Transverse colon (tissue), 4 donors: ENCODE data around the gene FNDC3B. TPM values are rescaled to one million over a fixed set of nuclear protein-coding genes. Genes with fewer than 3 reads are reported as not detected.
A peak's percentile ranks its signal among the peaks of the same experiment; 100 is the strongest.

Experiments
- DNase-seq: peaks from one replicate; pipeline ENCODE4 v3.0.0-alpha.2; 2019
- H3K27ac ChIP-seq, 4 donors: fragments of 200-600 bp; sonication (generic); 2 replicates each; pipeline ENCODE4 v1.5.1; 2016 to 2018; ENCODE audit warnings: inconsistent platforms in 4 of 4
- H3K27me3 ChIP-seq: fragments of 200-600 bp; sonication (generic); 2 replicates; pipeline ENCODE4 v1.5.1; 2017; ENCODE audit warnings: inconsistent platforms
- H3K36me3 ChIP-seq, 4 donors: fragments of 200-600 bp; sonication (generic); 2 replicates each; pipeline ENCODE4 v1.5.1; 2017 to 2019; ENCODE audit warnings: inconsistent platforms in 4 of 4
- H3K4me1 ChIP-seq, 4 donors: fragments of 200-600 bp; sonication (generic); 2 replicates each; pipeline ENCODE4 v1.5.1; 2017 to 2020; ENCODE audit warnings: inconsistent platforms in 4 of 4
- H3K4me3 ChIP-seq, 4 donors: fragments of 200-600 bp; sonication (generic); 1 replicate in 1 of 4; 2 replicates in 3 of 4; pipeline versions ENCODE4 v1.5.1 to v1.6.1; 2017 to 2019; ENCODE audit warnings: inconsistent platforms in 4 of 4
- H3K9me3 ChIP-seq, 2 donors: fragments of 200-600 bp; sonication (generic); 2 replicates each; pipeline ENCODE4 v1.5.1; 2017 to 2019; ENCODE audit warnings: inconsistent platforms in 2 of 2
- EP300 ChIP-seq: sonication (generic); formaldehyde crosslinking; IDR thresholded peaks from one replicate; pipeline ENCODE4 v1.6.1; 2017; ENCODE audit warnings: antibody characterized with exemption, low read depth
- POLR2A ChIP-seq: fragments of 450-650 bp; IDR thresholded peaks from one replicate; pipeline ENCODE4 v1.6.1; 2016; ENCODE audit warnings: antibody characterized with exemption, mild to moderate bottlenecking, moderate library complexity
- POLR2AphosphoS5 ChIP-seq, 3 donors: sonication (generic); formaldehyde crosslinking; IDR thresholded peaks; one replicate each; pipeline ENCODE4 v1.6.1; 2016; ENCODE audit warnings: antibody characterized with exemption in 3 of 3
- WGBS, 2 donors: methylation state at CpG; one replicate each; pipeline ENCODE4 v1.1.5; 2018; ENCODE audit warnings: low coverage in 1 of 2; 5-methylcytosine and 5-hydroxymethylcytosine counted together
- in situ Hi-C, 4 donors: fragments of 200-750 bp; cut with MboI; loops; one replicate each; pipeline versions ENCODE4 v1.15.0 to v1.15.1; 2017; ENCODE audit warnings: low sequenced_read_pairs in 3 of 4, low pct_ligation_motif_present in 1 of 4, low pct_unique_long_range_greater_than_20kb in 1 of 4
- intact Hi-C: fragments of 100-400 bp; cut with DNase I; formaldehyde crosslinking; loops from one replicate; pipeline ENCODE4 v1.15.1; 2023; ENCODE audit warnings: low total_unique reads
- total RNA-seq, 4 donors: library from RNA; depleted of rRNA; stranded (reverse); fragments of >200 nt; gene quantifications; one replicate each; pipeline ENCODE4 v1.1.0, GENCODE V29; 2016
- TF ChIP-seq, protein P1 (sequence below), 5 experiments: fragments of 200-600 bp in 3 of 5; fragments of 450-650 bp in 2 of 5; sonication (generic) in 3 of 5; IDR thresholded peaks; 1 replicate in 2 of 5; 2 replicates in 3 of 5; pipeline ENCODE4 v1.5.1; 2016 to 2017; ENCODE audit warnings: antibody characterized with exemption in 5 of 5, inconsistent platforms in 3 of 5, mild to moderate bottlenecking in 2 of 5, moderate library complexity in 1 of 5

Gene FNDC3B
- total RNA-seq, 4 donors from 2014 or later: 28.5 to 85.7 (median 44.5) TPM

DNA sequence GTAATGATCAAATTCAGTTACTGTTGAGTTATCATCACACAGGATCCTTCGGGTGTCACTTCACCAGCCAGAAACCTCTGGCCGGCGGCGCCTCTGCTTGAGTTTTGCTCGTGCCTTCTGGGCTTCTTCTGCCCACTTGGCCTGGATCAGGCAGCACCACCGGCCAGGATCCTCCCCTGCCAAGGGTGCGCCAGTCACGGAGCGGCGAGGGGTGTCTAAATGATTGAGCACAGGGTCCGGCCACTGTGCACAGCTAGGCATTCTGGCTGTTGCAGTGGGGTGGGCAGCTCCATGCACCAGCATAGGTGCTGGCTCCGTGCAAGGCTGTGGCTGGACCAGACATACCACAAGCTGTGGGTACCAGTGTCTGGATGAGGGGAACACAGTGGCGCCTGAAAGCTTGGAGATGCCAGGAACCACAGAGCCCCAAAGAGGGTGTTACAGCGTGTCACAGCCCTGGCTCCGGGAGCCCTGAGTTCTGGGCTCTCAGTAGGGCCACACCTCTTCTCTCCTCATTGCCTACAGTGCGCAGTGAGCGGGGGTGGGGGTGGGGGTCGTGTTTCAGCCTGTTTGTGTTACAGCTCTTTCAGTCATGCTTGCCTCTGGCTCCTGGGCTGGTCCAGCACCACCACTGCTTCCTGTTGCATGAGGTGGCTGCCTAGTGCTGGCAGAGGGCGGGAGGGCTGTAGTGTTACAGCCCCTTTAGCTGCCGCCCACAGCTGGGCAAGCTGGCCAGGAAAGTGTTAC is 169.4 kb downstream of the FNDC3B start:
- H3K36me3 ChIP-seq: no peaks in the 10 kb centered on the region
- H3K27ac ChIP-seq: no peak overlapping the region
- in situ Hi-C loops: no loop called here
- H3K4me1 ChIP-seq: peaks cover 10 to 49% (median 33%) of the 10 kb centered on the region in 4 donors
- H3K27me3 ChIP-seq: no peaks in the 10 kb centered on the region
- intact Hi-C loops: no loop called here
- WGBS, 2 donors: 80 to 86% methylated on average over 6 to 20 of the region's 20 CpGs
- DNase-seq: no peak
- TF ChIP-seq EP300 (no peak), POLR2AphosphoS5 (IDR thresholded peaks at IDR 0.05) (no peak), POLR2A (no peak)
- TF ChIP-seq, protein P1, sequence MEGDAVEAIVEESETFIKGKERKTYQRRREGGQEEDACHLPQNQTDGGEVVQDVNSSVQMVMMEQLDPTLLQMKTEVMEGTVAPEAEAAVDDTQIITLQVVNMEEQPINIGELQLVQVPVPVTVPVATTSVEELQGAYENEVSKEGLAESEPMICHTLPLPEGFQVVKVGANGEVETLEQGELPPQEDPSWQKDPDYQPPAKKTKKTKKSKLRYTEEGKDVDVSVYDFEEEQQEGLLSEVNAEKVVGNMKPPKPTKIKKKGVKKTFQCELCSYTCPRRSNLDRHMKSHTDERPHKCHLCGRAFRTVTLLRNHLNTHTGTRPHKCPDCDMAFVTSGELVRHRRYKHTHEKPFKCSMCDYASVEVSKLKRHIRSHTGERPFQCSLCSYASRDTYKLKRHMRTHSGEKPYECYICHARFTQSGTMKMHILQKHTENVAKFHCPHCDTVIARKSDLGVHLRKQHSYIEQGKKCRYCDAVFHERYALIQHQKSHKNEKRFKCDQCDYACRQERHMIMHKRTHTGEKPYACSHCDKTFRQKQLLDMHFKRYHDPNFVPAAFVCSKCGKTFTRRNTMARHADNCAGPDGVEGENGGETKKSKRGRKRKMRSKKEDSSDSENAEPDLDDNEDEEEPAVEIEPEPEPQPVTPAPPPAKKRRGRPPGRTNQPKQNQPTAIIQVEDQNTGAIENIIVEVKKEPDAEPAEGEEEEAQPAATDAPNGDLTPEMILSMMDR (IDR thresholded peaks at IDR 0.05): no peak
- no peaks in the 10 kb centered on the region for H3K9me3 ChIP-seq
- H3K4me3 ChIP-seq: no peak overlapping the region

DNA sequence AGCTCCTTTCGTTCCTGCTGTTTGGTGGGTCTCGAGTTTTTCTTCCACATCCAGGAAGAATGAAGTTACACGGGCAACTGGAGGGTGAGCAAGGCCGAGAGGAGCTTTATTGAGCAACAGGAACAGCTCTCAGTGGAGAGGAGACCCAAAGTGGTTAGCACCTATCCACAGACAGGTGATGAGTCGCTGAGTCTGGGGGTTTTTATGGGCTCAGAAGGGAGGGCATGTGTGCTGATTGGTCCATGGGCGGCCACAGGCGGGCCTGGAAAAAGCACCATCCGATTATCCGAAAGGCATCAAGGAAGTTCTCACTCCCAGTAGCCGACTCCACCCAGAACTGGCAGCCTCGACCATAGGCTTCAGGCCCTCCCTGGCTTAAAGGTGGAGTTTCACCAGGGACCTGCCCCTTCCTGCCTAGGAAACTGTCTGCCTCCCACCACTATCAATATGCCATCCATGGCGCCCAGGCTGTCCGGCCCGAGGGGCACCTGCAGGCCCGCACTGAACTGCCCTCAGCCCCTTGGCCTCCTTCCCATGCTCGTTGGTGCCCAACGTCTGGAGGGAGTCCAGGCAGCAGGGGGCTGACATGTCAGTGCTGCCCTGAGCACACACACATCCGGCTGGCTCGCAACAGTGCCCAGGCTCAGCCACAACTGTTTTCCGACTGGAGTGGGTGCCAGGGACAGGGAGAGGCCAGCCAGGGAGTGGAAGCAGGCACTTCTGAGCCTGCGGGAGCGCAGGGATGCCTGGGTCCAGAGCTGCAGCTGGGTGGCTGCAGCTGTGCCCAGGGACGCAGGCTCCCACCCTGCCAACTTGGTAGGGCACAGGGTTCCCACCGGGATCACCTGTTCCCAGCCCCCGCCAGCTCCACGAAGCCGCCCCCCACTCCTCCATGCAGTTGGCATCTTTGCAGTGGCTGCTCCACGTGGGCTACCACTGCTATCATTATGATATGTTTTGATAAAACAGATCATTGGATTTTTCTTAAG is 170.2 kb downstream of the FNDC3B start:
- Histone ChIP-seq H3K4me1 (peaks cover 4 to 49% (median 33%) of the 10 kb centered on the region in 4 donors), H3K4me3 (no peak overlapping the region), H3K36me3 (no peaks in the 10 kb centered on the region), H3K27ac (peak overlapping the region in 1 of 4 donors; percentile 24), H3K9me3 (no peaks in the 10 kb centered on the region), H3K27me3 (no peaks in the 10 kb centered on the region)
- in situ Hi-C loops (no loop called here), intact Hi-C loops (no loop called here)
- WGBS, 2 donors: 88 to 90% methylated on average over 4 to 23 of the region's 28 CpGs
- TF ChIP-seq POLR2A (no peak), POLR2AphosphoS5 (IDR thresholded peaks at IDR 0.05) (no peak), EP300 (no peak)
- TF ChIP-seq, protein P1 (IDR thresholded peaks at IDR 0.05): no peak
- no peak for DNase-seq

GRCh38 chr3:172210355-172210754 is 171.0 kb downstream of the FNDC3B start:
- Histone ChIP-seq H3K27ac (peak overlapping the region in 1 of 4 donors; percentile 24), H3K9me3 (no peaks in the 10 kb centered on the region), H3K27me3 (no peaks in the 10 kb centered on the region), H3K36me3 (no peaks in the 10 kb centered on the region), H3K4me1 (peaks cover 4 to 49% (median 30%) of the 10 kb centered on the region in 4 donors), H3K4me3 (no peak overlapping the region)
- no peak for TF ChIP-seq POLR2AphosphoS5 (IDR thresholded peaks at IDR 0.05)
- TF ChIP-seq EP300: no peak
- TF ChIP-seq, protein P1 (IDR thresholded peaks at IDR 0.05): no peak
- no peak for TF ChIP-seq POLR2A
- WGBS, 2 donors: 67 to 73% methylated on average over 3 to 4 of the region's 4 CpGs
- intact Hi-C loops (no loop called here), in situ Hi-C loops (no loop called here)
- no peak for DNase-seq

- in situ Hi-C loops: no loop called here
- Histone ChIP-seq H3K9me3 (no peaks in the 10 kb centered on the region), H3K27me3 (no peaks in the 10 kb centered on the region), H3K27ac (no peak overlapping the region), H3K4me1 (peaks cover 4 to 46% (median 29%) of the 10 kb centered on the region in 4 donors), H3K4me3 (no peak overlapping the region), H3K36me3 (no peaks in the 10 kb centered on the region)
- no peak for DNase-seq
- intact Hi-C loops: no loop called here
- 80 to 83% methylated on average over 1 to 2 of the region's 2 CpGs for WGBS, 2 donors
- TF ChIP-seq EP300 (no peak), POLR2AphosphoS5 (IDR thresholded peaks at IDR 0.05) (no peak), POLR2A (no peak)
- TF ChIP-seq, protein P1 (IDR thresholded peaks at IDR 0.05): no peak
Measured at GRCh38 chr3:172211123-172211522, 171.7 kb downstream of the FNDC3B start.
